Measurements from ENCODE around the gene ENTPD7.
A peak's percentile ranks its signal among the peaks of the same experiment; 100 is the strongest.

ENTPD7 gene

GRCh38 chr10:99689461-99689860 is 30.2 kb downstream of the ENTPD7 start:
- Histone ChIP-seq H2BK5ac (ENCODE audit: low read depth, low read length, poor library complexity) (no peak overlapping the region), H3K23ac (ENCODE audit: low read length) (no peak overlapping the region), H3K14ac (ENCODE audit: low read length) (no peak overlapping the region), H4K8ac (ENCODE audit: low read depth, low read length) (no peak overlapping the region), H3K9ac (ENCODE audit: low read length) (no peak overlapping the region), H3K4me1 (ENCODE audit: control insufficient read depth in 1 of 2, insufficient read depth in 2 of 2, low read length in 2 of 2) (no peaks in the 10 kb centered on the region), H2BK12ac (ENCODE audit: low read length) (no peak overlapping the region), H3K4ac (ENCODE audit: low read depth, low read length) (no peak overlapping the region), H3K4me2 (ENCODE audit: low read length) (no peak overlapping the region), H3K18ac (ENCODE audit: low read length) (no peak overlapping the region), H3K4me3 (ENCODE audit: low read depth, low read length) (no peak overlapping the region), H4K91ac (ENCODE audit: low read depth, low read length) (no peak overlapping the region), H2AFZ (ENCODE audit: insufficient read depth, low read length, poor library complexity) (no peak overlapping the region), H3K36me3 (ENCODE audit: control insufficient read depth in 1 of 2, insufficient read depth in 2 of 2, low read length in 2 of 2) (peaks cover 3 to 10% of the 10 kb centered on the region in 2 experiments), H3K27me3 (ENCODE audit: insufficient read depth, low read length) (no peaks in the 10 kb centered on the region), H3K9me3 (ENCODE audit: insufficient read depth, low read depth, low read length) (no peaks in the 10 kb centered on the region), H3K27ac (ENCODE audit: low read depth, low read length) (no peak overlapping the region), H2BK120ac (ENCODE audit: insufficient read depth, low read length, poor library complexity) (no peak overlapping the region), H3K79me2 (ENCODE audit: control insufficient read depth, insufficient read depth, low read length, poor library complexity) (no peaks in the 10 kb centered on the region), H4K12ac (ENCODE audit: low read depth, low read length) (no peak overlapping the region), H3K79me1 (ENCODE audit: low read length) (no peaks in the 10 kb centered on the region), H2AK5ac (ENCODE audit: low read length) (no peak overlapping the region)
- whole genome bisulfite sequencing (ENCODE audit: extremely low coverage, insufficient coverage, insufficient read length): no CpG with 5 or more reads among the region's 1 CpG
- no peak for DNase-seq

DNA sequence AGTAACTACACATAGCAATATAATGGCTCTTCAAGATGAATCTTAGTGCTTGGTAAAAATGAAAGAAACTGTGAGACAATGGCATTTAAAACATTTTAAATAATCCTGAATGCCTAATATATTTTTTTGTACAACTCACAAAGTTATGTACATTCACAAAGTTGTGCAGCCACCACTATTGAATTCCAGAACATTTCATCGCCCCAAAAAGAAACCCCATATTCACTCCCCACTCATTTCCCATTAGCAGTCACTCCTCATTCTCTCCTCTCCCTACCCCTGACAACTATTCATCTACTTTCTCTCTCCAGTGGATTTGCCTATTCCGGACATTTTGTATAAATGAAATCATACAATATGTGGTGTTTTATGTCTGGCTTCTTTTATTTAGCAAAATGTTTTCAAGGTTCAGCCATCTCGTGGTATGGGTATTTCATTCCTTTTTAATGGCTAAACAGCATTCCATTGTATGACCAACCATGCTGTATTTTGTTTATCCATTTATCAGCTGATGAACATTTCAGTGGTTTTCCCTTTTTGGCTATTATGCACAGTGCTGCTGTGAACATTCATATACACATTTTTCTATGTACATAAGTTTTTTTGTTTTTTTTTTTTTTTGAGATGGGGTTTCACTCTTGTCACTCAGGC is 34.7 kb downstream of the ENTPD7 start:
- Histone ChIP-seq H2AK5ac (ENCODE audit: low read length) (no peak overlapping the region), H4K8ac (ENCODE audit: low read depth, low read length) (no peak overlapping the region), H2AFZ (ENCODE audit: insufficient read depth, low read length, poor library complexity) (no peak overlapping the region), H4K91ac (ENCODE audit: low read depth, low read length) (no peak overlapping the region), H3K27me3 (ENCODE audit: insufficient read depth, low read length) (no peaks in the 10 kb centered on the region), H3K9ac (ENCODE audit: low read length) (no peak overlapping the region), H3K79me2 (ENCODE audit: control insufficient read depth, insufficient read depth, low read length, poor library complexity) (no peaks in the 10 kb centered on the region), H3K79me1 (ENCODE audit: low read length) (no peaks in the 10 kb centered on the region), H3K4me2 (ENCODE audit: low read length) (no peak overlapping the region), H2BK12ac (ENCODE audit: low read length) (no peak overlapping the region), H2BK5ac (ENCODE audit: low read depth, low read length, poor library complexity) (no peak overlapping the region), H3K23ac (ENCODE audit: low read length) (no peak overlapping the region), H2BK120ac (ENCODE audit: insufficient read depth, low read length, poor library complexity) (no peak overlapping the region), H3K14ac (ENCODE audit: low read length) (no peak overlapping the region), H3K9me3 (ENCODE audit: insufficient read depth, low read depth, low read length) (no peaks in the 10 kb centered on the region), H3K18ac (ENCODE audit: low read length) (no peak overlapping the region), H4K12ac (ENCODE audit: low read depth, low read length) (no peak overlapping the region), H3K4ac (ENCODE audit: low read depth, low read length) (no peak overlapping the region), H3K36me3 (ENCODE audit: control insufficient read depth in 1 of 2, insufficient read depth in 2 of 2, low read length in 2 of 2) (peaks cover 15 to 31% of the 10 kb centered on the region in 2 experiments), H3K4me1 (ENCODE audit: control insufficient read depth in 1 of 2, insufficient read depth in 2 of 2, low read length in 2 of 2) (no peaks in the 10 kb centered on the region), H3K27ac (ENCODE audit: low read depth, low read length) (no peak overlapping the region), H3K4me3 (ENCODE audit: low read depth, low read length) (no peak overlapping the region)
- WGBS (ENCODE audit: extremely low coverage, insufficient coverage, insufficient read length): 100% methylated on average over 1 of the region's 3 CpGs
- DNase-seq: peak in 1 of 2 donors; percentile 71

DNA sequence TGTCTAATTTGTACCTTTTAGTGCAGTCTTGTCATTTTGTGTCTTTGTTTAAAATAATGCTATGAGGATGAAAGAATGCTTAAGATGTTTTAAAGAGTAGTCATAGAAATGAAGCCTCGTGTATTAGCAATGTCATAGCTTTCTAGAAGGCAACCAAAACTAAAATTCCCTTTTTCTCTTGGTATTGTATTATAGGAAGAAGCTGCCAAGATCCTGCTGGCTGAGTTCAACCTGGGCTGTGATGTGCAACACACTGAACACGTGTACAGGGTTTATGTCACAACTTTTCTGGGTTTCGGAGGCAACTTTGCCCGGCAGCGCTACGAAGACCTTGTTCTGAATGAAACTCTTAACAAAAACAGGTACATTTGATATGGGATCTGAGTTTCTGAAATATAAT is 36.5 kb downstream of the ENTPD7 start:
- no peak overlapping the region for H4K12ac ChIP-seq (ENCODE audit: low read depth, low read length)
- H3K4me2 ChIP-seq (ENCODE audit: low read length): no peak overlapping the region
- peak in 1 of 2 donors; percentile 10 for DNase-seq
- H3K79me1 ChIP-seq (ENCODE audit: low read length): no peaks in the 10 kb centered on the region
- no peak overlapping the region for H3K27ac ChIP-seq (ENCODE audit: low read depth, low read length)
- no peaks in the 10 kb centered on the region for H3K27me3 ChIP-seq (ENCODE audit: insufficient read depth, low read length)
- H3K14ac ChIP-seq (ENCODE audit: low read length): no peak overlapping the region
- peaks cover 15 to 37% of the 10 kb centered on the region in 2 experiments for H3K36me3 ChIP-seq (ENCODE audit: control insufficient read depth in 1 of 2, insufficient read depth in 2 of 2, low read length in 2 of 2)
- H2AK5ac ChIP-seq (ENCODE audit: low read length): no peak overlapping the region
- no peak overlapping the region for H3K23ac ChIP-seq (ENCODE audit: low read length)
- H3K18ac ChIP-seq (ENCODE audit: low read length): no peak overlapping the region
- H2AFZ ChIP-seq (ENCODE audit: insufficient read depth, low read length, poor library complexity): no peak overlapping the region
- no peaks in the 10 kb centered on the region for H3K79me2 ChIP-seq (ENCODE audit: control insufficient read depth, insufficient read depth, low read length, poor library complexity)
- H3K9ac ChIP-seq (ENCODE audit: low read length): peak overlapping the region; percentile 69
- no peak overlapping the region for H2BK5ac ChIP-seq (ENCODE audit: low read depth, low read length, poor library complexity)
- no CpG with 5 or more reads among the region's 6 CpGs for WGBS (ENCODE audit: extremely low coverage, insufficient coverage, insufficient read length)
- no peaks in the 10 kb centered on the region for H3K4me1 ChIP-seq (ENCODE audit: control insufficient read depth in 1 of 2, insufficient read depth in 2 of 2, low read length in 2 of 2)
- no peak overlapping the region for H3K4me3 ChIP-seq (ENCODE audit: low read depth, low read length)
- H3K4ac ChIP-seq (ENCODE audit: low read depth, low read length): no peak overlapping the region
- H4K91ac ChIP-seq (ENCODE audit: low read depth, low read length): no peak overlapping the region
- no peak overlapping the region for H2BK120ac ChIP-seq (ENCODE audit: insufficient read depth, low read length, poor library complexity)
- H3K9me3 ChIP-seq (ENCODE audit: insufficient read depth, low read depth, low read length): no peaks in the 10 kb centered on the region
- H2BK12ac ChIP-seq (ENCODE audit: low read length): no peak overlapping the region
- no peak overlapping the region for H4K8ac ChIP-seq (ENCODE audit: low read depth, low read length)

- no peaks in the 10 kb centered on the region for H3K27me3 ChIP-seq (ENCODE audit: insufficient read depth, low read length)
- no peak overlapping the region for H3K4me3 ChIP-seq (ENCODE audit: low read depth, low read length)
- no peak overlapping the region for H2AK5ac ChIP-seq (ENCODE audit: low read length)
- no peak overlapping the region for H3K4ac ChIP-seq (ENCODE audit: low read depth, low read length)
- no peak overlapping the region for H3K9ac ChIP-seq (ENCODE audit: low read length)
- DNase-seq: no peak
- H3K27ac ChIP-seq (ENCODE audit: low read depth, low read length): no peak overlapping the region
- no peak overlapping the region for H4K8ac ChIP-seq (ENCODE audit: low read depth, low read length)
- H2BK12ac ChIP-seq (ENCODE audit: low read length): no peak overlapping the region
- no peak overlapping the region for H2AFZ ChIP-seq (ENCODE audit: insufficient read depth, low read length, poor library complexity)
- H3K36me3 ChIP-seq (ENCODE audit: control insufficient read depth in 1 of 2, insufficient read depth in 2 of 2, low read length in 2 of 2): peaks cover 20 to 37% of the 10 kb centered on the region in 2 experiments
- H3K18ac ChIP-seq (ENCODE audit: low read length): no peak overlapping the region
- H3K23ac ChIP-seq (ENCODE audit: low read length): no peak overlapping the region
- H3K79me1 ChIP-seq (ENCODE audit: low read length): no peaks in the 10 kb centered on the region
- no peak overlapping the region for H4K91ac ChIP-seq (ENCODE audit: low read depth, low read length)
- H2BK120ac ChIP-seq (ENCODE audit: insufficient read depth, low read length, poor library complexity): no peak overlapping the region
- H3K79me2 ChIP-seq (ENCODE audit: control insufficient read depth, insufficient read depth, low read length, poor library complexity): no peaks in the 10 kb centered on the region
- H2BK5ac ChIP-seq (ENCODE audit: low read depth, low read length, poor library complexity): no peak overlapping the region
- no CpG with 5 or more reads among the region's 8 CpGs for WGBS (ENCODE audit: extremely low coverage, insufficient coverage, insufficient read length)
- no peaks in the 10 kb centered on the region for H3K9me3 ChIP-seq (ENCODE audit: insufficient read depth, low read depth, low read length)
- H3K4me1 ChIP-seq (ENCODE audit: control insufficient read depth in 1 of 2, insufficient read depth in 2 of 2, low read length in 2 of 2): no peaks in the 10 kb centered on the region
- H3K4me2 ChIP-seq (ENCODE audit: low read length): no peak overlapping the region
- H4K12ac ChIP-seq (ENCODE audit: low read depth, low read length): no peak overlapping the region
- no peak overlapping the region for H3K14ac ChIP-seq (ENCODE audit: low read length)
Observed at GRCh38 chr10:99698504-99699080, 39.3 kb downstream of the ENTPD7 start.

Measured in trophoblast cell (in vitro differentiated cells and primary cell).